ENCODE data around the gene MAPK6.

MAPK6 gene

DNA sequence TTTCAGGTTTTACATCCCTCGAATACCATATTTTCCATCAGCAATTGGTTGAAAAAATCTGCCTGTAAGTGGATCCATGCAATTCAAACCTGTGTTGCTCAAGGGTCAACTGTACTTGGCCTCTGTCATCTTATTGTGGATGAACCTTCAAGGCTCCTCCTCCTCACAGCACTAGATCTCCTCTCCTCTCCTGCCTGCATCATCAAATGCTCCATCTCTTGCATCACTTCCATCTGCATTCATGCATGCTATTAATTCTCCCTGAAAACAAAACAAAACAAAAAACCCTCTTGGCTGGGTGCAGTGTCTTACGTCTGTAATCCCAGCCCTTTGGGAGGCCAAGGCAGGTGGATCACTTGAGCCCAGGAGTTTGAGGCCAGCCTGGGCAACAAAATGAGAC lies 83.4 kb downstream of the MAPK6 start:
- in situ Hi-C loops (cut with MboI; ENCODE audit: low sequenced_read_pairs), result no loop called here

GRCh38 chr15:52103217-52104207 lies 84.5 kb downstream of the MAPK6 start:
- in situ Hi-C loops (cut with MboI; ENCODE audit: low sequenced_read_pairs), result no loop called here

DNA sequence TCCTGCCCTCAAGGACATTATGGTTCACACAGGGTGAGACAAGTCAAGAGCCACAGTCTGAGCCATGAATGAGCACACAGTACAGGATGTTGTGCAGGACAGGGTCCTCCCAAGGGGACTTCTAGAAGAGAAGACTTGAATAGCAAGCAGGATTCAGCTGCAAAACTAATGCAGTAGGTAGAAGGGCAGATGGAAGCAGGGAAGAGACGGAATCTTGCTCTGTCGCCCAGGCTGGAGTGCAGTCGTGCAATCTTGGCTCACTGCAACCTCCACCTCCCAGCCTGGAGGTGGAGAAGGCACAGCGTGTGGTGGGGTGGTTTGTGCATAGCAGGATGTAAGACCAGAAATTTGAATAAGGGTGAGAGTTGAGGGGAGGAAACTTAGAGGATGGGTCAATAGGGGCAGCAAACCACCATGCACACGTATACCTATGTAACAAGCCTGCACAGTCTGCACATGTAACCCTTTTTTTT lies 85.5 kb downstream of the MAPK6 start:
- in situ Hi-C loops (cut with MboI; ENCODE audit: low sequenced_read_pairs), result no loop called here

DNA sequence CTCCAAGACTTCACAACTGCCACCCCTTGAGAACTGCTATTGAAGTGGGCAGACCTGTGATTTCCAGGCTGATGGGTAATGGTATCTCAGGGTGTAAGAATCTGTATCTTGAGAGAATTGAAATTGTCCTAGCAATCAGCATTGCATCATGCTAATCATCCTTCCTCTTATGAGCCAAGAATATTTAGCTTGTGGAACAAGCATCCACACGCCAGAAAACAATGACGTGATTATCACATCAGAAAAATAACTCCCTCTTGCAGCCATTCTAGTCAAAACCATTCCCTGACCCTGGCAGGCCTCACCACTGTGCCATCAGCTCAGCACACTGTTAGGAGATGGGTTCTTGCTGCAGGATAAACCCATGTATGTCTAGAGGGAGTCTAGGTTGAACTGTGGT lies 86.8 kb downstream of the MAPK6 start:
- in situ Hi-C loops (cut with MboI; ENCODE audit: low sequenced_read_pairs), result no loop called here

- in situ Hi-C loops (cut with MboI; ENCODE audit: low sequenced_read_pairs), result no loop called here
These were observed 87.6 kb downstream of the MAPK6 start for GRCh38 chr15:52106641-52107040.

GRCh38 chr15:52107238-52107637 lies 88.2 kb downstream of the MAPK6 start:
- in situ Hi-C loops (cut with MboI; ENCODE audit: low sequenced_read_pairs), result no loop called here

- in situ Hi-C loops (cut with MboI; ENCODE audit: low sequenced_read_pairs), result no loop called here
These were observed 90.8 kb downstream of the MAPK6 start for GRCh38 chr15:52109559-52110451.

DNA sequence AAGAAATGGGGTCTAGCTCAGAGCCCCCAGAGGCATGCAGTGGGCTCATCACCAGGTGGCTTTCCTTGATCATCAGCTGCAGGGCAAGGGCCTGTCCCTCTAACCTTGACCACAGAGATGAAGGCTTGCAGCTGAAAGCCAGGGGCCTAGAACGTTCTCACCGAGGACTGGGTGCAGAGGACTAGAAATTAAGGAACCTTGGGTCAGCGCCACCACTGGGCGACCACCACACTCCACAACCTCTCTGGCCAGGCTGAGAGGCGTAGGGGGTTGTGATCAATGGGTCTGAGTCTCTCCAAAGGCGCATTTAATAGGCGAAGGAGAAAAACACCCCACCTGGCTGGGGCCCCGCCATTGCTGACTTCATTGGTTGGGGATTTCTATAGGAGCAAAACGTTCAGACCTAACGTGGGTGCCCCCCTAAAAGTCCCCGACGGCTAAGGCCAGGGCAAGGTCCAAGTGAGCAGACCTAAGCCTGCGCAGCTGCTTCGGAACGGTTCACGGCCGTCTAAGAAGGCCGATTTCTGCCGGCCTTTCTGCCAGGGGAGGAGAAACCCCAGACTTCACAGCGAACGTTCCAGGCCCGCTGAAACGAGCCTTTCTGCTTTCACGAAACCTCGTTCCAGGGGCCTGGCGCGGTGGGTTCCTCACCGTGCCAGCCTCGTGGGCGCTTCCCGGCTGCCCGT lies 92.6 kb downstream of the MAPK6 start:
- in situ Hi-C loops (cut with MboI; ENCODE audit: low sequenced_read_pairs), result no loop called here

DNA sequence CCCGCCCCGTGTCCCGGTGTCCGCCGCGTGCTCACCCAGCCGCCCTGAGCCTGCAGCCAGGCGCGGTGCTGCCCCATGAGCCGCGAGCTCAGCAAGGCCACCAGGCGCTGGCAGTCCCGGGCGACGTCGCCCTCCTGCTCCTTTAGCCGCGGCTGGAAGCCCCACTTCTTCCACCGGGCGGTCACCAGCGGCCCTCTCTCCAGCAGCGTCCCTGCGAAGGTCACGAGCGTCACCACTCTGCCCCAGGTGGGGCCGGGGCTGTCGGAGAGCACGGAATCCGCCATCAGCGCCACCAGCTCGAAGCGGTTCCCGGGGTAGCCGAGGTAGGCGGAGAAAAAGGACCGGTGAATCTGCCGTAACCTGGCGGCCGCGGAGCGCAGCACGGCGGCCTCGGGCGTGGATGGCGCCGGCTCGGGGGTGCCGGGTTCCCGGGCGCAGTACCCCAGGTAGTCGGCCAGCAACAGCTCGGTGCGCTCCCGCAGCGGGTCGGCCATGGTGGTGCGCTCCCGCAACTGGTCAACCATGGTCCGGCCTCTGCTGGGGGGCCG lies 93.3 kb downstream of the MAPK6 start:
- in situ Hi-C loops (cut with MboI; ENCODE audit: low sequenced_read_pairs), result no loop called here

DNA sequence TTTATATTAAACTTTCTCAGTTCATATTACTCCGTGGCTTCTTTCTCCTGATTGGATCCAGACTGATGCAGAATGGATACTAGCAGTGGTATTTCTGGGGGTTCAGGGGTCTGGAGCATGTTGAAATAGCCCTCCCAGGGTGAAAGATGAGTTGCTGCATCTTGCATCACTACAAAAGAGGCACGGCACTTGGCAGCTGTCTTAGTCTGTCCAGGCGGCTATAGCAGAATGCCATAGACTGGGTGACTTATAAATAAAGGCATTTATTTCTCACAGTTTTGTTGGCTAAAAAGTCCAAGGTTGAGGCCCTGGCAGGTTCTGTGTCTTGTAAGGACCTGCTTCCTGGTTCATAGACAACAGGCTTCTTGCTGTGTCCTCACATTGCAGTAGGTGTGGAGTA lies 94.2 kb downstream of the MAPK6 start:
- in situ Hi-C loops (cut with MboI; ENCODE audit: low sequenced_read_pairs), result no loop called here

DNA sequence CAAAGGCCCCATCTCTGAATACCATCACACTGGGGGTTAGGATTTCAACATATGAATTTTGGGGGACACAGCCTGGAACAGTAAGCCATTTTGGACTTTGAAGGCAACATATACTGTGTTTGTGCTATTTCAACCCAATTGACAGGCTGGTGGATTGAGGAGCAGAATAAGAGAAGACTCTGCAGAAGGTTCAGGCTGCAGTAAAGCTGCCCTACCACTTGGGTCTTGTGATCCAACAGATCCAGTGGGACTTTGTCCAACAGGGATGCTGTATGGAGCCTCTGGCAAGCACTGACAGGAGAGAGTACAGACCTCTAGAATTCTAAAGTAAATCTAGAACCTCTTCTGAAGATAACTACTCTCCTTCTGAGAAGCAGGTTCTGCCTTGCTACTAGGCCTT lies 94.7 kb downstream of the MAPK6 start:
- in situ Hi-C loops (cut with MboI; ENCODE audit: low sequenced_read_pairs), result no loop called here

DNA sequence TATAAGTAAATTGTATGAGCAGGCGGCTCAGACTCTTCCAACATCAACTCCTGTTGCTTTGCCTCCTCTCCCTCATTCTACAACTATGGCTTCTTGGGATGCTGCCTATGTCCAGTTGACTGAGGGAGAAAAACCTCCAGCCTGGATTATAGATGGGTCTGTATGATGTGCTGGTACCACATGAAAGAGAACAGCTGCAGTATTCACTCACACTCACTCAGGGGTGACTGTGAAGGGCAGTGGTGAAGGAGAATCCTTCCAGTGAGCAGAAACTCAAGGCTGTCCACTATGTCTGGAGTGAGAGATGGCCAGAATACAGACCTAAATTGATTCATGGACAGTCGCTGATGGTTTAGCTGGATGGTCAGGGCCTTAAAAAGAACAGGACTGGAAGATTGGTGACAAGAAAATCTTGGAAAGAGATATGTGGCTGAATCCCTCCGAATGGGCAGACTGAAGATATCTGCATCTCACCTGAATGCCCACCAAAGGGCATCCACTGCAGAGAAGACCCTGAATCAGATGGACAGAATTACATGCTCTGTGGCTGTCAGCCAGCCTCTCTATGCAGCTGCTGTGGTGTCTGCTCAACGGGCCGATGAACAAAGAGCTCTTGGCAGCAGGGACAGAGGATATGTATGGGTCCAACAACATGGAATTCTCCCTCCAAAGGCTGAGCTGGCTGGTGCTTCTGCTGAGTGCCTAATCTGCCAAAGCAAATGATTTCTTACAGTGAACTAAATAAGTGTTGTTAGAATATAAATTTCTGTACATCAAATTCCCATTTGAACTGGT lies 95.4 kb downstream of the MAPK6 start:
- in situ Hi-C loops (cut with MboI; ENCODE audit: low sequenced_read_pairs), result no loop called here

DNA sequence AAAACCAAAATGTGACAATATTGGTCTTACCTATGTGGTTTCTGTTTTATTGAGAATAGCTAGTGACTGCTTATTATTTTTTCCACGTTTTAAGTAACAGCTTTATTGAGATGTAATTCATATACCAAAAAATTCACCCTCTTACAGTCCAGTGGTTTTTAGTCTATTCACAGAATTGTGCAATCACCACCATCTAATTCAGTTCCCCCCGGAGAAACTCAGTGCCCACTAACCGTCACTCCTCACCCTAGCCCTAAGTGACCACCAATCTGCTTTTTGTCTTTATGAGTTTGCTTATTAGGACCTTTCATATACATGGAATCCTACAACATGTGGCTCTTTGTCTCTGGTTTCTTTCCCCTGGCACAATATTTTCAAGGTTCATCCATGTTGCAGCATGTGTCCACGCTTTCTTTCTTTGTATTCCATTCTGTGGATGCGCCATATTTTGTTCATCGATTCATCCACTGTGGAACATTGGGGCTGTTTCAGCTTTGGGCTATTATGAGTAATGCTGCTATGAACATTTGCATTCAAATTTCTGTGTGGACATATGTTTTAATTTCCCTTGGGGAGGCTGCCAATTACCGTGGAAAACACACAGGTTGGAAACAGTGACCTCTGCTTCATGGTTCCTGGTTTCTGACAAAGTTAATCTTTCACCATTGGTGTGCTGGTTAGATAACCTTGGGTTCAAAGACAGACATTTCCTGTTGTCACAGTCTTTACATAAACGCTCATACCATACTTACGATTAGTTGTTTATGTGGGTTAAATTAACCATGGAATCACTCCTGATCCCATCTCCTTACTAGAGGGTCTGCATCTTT lies 96.8 kb downstream of the MAPK6 start:
- in situ Hi-C loops (cut with MboI; ENCODE audit: low sequenced_read_pairs), result no loop called here
